K562 (cell line): ENCODE measurements around the gene TNRC6B. TPM values are rescaled to one million over a fixed set of nuclear protein-coding genes. Genes with fewer than 3 reads are reported as not detected.

Experiments used
- ATAC-seq: fragments of 200-7000 bp; cut with Tn5 transposase; 3 replicates; pipeline ENCODE4 v1.9.1; 2020; ENCODE audit warnings: moderate library complexity
- BruUV-seq: library from RNA; stranded (reverse); fragments of 400-500 nt; replicated peaks from 2 replicates; lab custom pipeline; 2021; lab: Mats Ljungman, UMichigan
- CTCF ChIA-PET: fragments of 300-600 bp; formaldehyde crosslinking; extraction: SDS; loops from one replicate; lab custom pipeline; 2021; ENCODE audit warnings: low intra/inter-chr PET ratio; lab: Yijun Ruan, JAX
- POLR2A ChIA-PET: fragments of 300-600, 350-650 bp; sonication (Branson Sonifier 250); formaldehyde crosslinking; extraction: SDS; loops from one replicate; lab custom pipeline; 2021; ENCODE audit warnings: antibody characterized with exemption, inconsistent platforms; lab: Yijun Ruan, JAX
- DNase-seq, 4 experiments: peaks; one replicate each; pipeline versions ENCODE4 v3.0.0 to v3.0.0-alpha.2; 2011 to 2018; ENCODE audit warnings: low spot score in 3 of 4, mixed read lengths in 3 of 4; ENCODE audit errors: extremely low read depth in 1 of 4
- FAIRE-seq: peaks from 2 replicates; lab custom pipeline; 2011; peaks lifted over from hg19 to GRCh38; lab: Jason Lieb, UNC
- H2AFZ ChIP-seq: 2 replicates; pipeline ENCODE4 v1.6.0; 2011; ENCODE audit warnings: low read depth, low read length, control low read depth, inconsistent platforms
- H3K27ac ChIP-seq: fragments of 200-600 bp; 3 replicates; pipeline ENCODE4 v1.8.0; 2011; ENCODE audit warnings: low read depth, mild to moderate bottlenecking, control low read depth, inconsistent platforms, low read length, moderate library complexity, mixed read lengths; ENCODE audit errors: extremely low read depth
- H3K27me3 ChIP-seq, 2 experiments: fragments of 300-600 bp in 1 of 2; 2 replicates in 1 of 2; 3 replicates in 1 of 2; pipeline versions ENCODE4 v1.6.0 to v1.8.0; 2011; ENCODE audit warnings: inconsistent platforms in 2 of 2, low read length in 2 of 2, mild to moderate bottlenecking in 1 of 2, mixed read lengths in 1 of 2, moderate library complexity in 1 of 2; ENCODE audit not compliant: control insufficient read depth in 2 of 2, insufficient read depth in 2 of 2
- H3K36me3 ChIP-seq: fragments of 300-600 bp; 3 replicates; pipeline ENCODE4 v1.8.0; 2011; ENCODE audit warnings: mild to moderate bottlenecking, low read length, inconsistent platforms; ENCODE audit not compliant: control insufficient read depth, insufficient read depth
- H3K4me1 ChIP-seq, 2 experiments: fragments of 200-600 bp in 1 of 2; replicated peaks in 1 of 2; 2 replicates in 1 of 2; 3 replicates in 1 of 2; pipeline versions ENCODE4 v1.5.1 to v1.8.0; 2011; ENCODE audit warnings: inconsistent platforms in 2 of 2, low read length in 2 of 2, mild to moderate bottlenecking in 1 of 2, mixed read lengths in 1 of 2, moderate library complexity in 1 of 2; ENCODE audit not compliant: control insufficient read depth in 2 of 2, insufficient read depth in 2 of 2
- H3K4me2 ChIP-seq: 2 replicates; pipeline ENCODE4 v1.6.1; 2011; ENCODE audit warnings: low read length, control low read depth, inconsistent platforms, mixed read lengths; ENCODE audit not compliant: insufficient read depth
- H3K4me3 ChIP-seq: fragments of 200-600 bp; sonication (generic), shearing (Covaris generic); 2 replicates; pipeline ENCODE4 v1.5.1; 2016; ENCODE audit warnings: control low read depth, inconsistent platforms
- H3K79me2 ChIP-seq: fragments of 200-600 bp; 3 replicates; pipeline ENCODE4 v1.8.0; 2011; ENCODE audit warnings: low read length, inconsistent platforms; ENCODE audit not compliant: control insufficient read depth, insufficient read depth
- H3K9ac ChIP-seq, 2 experiments: 2 replicates each; pipeline versions ENCODE4 v1.6.0 to v1.6.1; 2011; ENCODE audit warnings: low read depth in 2 of 2, low read length in 2 of 2, control low read depth in 1 of 2, inconsistent platforms in 1 of 2, mild to moderate bottlenecking in 1 of 2, mixed read lengths in 1 of 2; ENCODE audit not compliant: insufficient read depth in 1 of 2
- H3K9me1 ChIP-seq: one replicate; pipeline ENCODE4 v1.6.0; 2011; ENCODE audit warnings: inconsistent platforms, mild to moderate bottlenecking, low read length, moderate library complexity; ENCODE audit not compliant: control insufficient read depth, insufficient read depth
- H3K9me3 ChIP-seq: replicated peaks from 2 replicates; pipeline ENCODE4 v1.5.1; 2011; ENCODE audit warnings: low read depth, low read length, inconsistent platforms; ENCODE audit not compliant: control insufficient read depth, insufficient read depth
- H4K20me1 ChIP-seq: replicated peaks from 2 replicates; pipeline ENCODE4 v1.6.1; 2011; ENCODE audit warnings: low read length, inconsistent platforms, mixed read lengths; ENCODE audit not compliant: control insufficient read depth, insufficient read depth
- CEBPB ChIP-seq: fragments of 450-650 bp; IDR thresholded peaks from 2 replicates; pipeline ENCODE4 v1.6.1; 2016; ENCODE audit warnings: missing genetic modification characterization, missing compliant biosample characterization
- CEBPG ChIP-seq, 3 experiments: fragments of 200-800 bp in 1 of 3; sonication (Bioruptor generic) in 1 of 3; sonication (generic) in 1 of 3; formaldehyde crosslinking in 1 of 3; IDR thresholded peaks in 2 of 3; conservative IDR thresholded peaks in 1 of 3; 2 replicates each; pipeline versions ENCODE4 v1.6.1 to v1.8.0; 2016 to 2022; ENCODE audit warnings: missing compliant biosample characterization in 2 of 3, missing genetic modification characterization in 2 of 3, mild to moderate bottlenecking in 1 of 3, missing genetic modification reagents in 1 of 3
- EP400 ChIP-seq: fragments of 450-650 bp; IDR thresholded peaks from 2 replicates; pipeline ENCODE4 v1.6.1; 2017; ENCODE audit warnings: antibody characterized with exemption, mild to moderate bottlenecking, moderate library complexity
- ETV1 ChIP-seq: fragments of 450-650 bp; conservative IDR thresholded peaks from 2 replicates; pipeline ENCODE4 v1.6.1; 2016; ENCODE audit warnings: missing genetic modification characterization, control low read depth, low read depth, missing compliant biosample characterization
- GTF2A2 ChIP-seq: IDR thresholded peaks from 2 replicates; pipeline ENCODE4 v1.6.1; 2016; ENCODE audit warnings: mild to moderate bottlenecking, missing genetic modification characterization, missing compliant biosample characterization
- IFI16 ChIP-seq: fragments of 250-450 bp; sonication (Bioruptor Pico); IDR thresholded peaks from 2 replicates; pipeline ENCODE4 v2.1.2; 2022; ENCODE audit warnings: mild to moderate bottlenecking, inconsistent platforms
- KDM1A ChIP-seq, 2 experiments: fragments of 450-650 bp; IDR thresholded peaks; 2 replicates each; pipeline ENCODE4 v1.6.1; 2016; ENCODE audit warnings: mild to moderate bottlenecking in 2 of 2
- MIER1 ChIP-seq: fragments of 450-650 bp; IDR thresholded peaks from 2 replicates; pipeline ENCODE4 v1.6.1; 2016; ENCODE audit warnings: antibody characterized with exemption, mild to moderate bottlenecking, low read depth
- SRF ChIP-seq, 2 experiments: fragments of 250-450, 450-650 bp in 1 of 2; sonication (Bioruptor Pico) in 1 of 2; sonication (generic) in 1 of 2; formaldehyde crosslinking; IDR thresholded peaks; 2 replicates each; pipeline versions ENCODE4 v1.5.0 to v1.5.1; 2020 to 2022; ENCODE audit warnings: mild to moderate bottlenecking in 1 of 2, missing genetic modification reagents in 1 of 2
- SRSF3 ChIP-seq: fragments of 200-400 bp; formaldehyde crosslinking; IDR thresholded peaks from 2 replicates; pipeline ENCODE4 v1.6.1; 2016; ENCODE audit warnings: mild to moderate bottlenecking, low read length, moderate library complexity; ENCODE audit not compliant: insufficient read depth
- TAF1 ChIP-seq: IDR thresholded peaks from 2 replicates; pipeline ENCODE4 v1.6.1; 2011; ENCODE audit warnings: mild to moderate bottlenecking, low read length, moderate library complexity; ENCODE audit not compliant: insufficient read depth, control insufficient read depth, severe bottlenecking; ENCODE audit errors: extremely low read depth
- XRCC5 ChIP-seq: fragments of 200-400 bp; formaldehyde crosslinking; IDR thresholded peaks from 2 replicates; pipeline ENCODE4 v1.6.1; 2017; ENCODE audit warnings: low read depth, mild to moderate bottlenecking, low read length
- ZNF124 ChIP-seq: sonication (generic); formaldehyde crosslinking; IDR thresholded peaks from 2 replicates; pipeline ENCODE4 v1.8.1; 2022; ENCODE audit warnings: missing genetic modification reagents
- ZNF589 ChIP-seq: fragments of 200-800 bp; sonication (Bioruptor generic); IDR thresholded peaks from 2 replicates; pipeline ENCODE4 v1.6.1; 2016; ENCODE audit warnings: low read depth, missing genetic modification characterization, missing compliant biosample characterization
- WGBS: fragments of 100-300 bp; shearing (Covaris generic); methylation state at CpG from one replicate; pipeline ENCODE4 v1.1.6; 2016; ENCODE audit warnings: low coverage, mixed read lengths; ENCODE audit not compliant: insufficient coverage; ENCODE audit errors: missing lambda C conversion rate; 5-methylcytosine and 5-hydroxymethylcytosine counted together
- in situ Hi-C: fragments of 300-500 bp; cut with MboI; formaldehyde crosslinking; loops from 4 replicates; pipeline ENCODE4 v1.15.0; 2018; ENCODE audit warnings: inconsistent platforms, mixed read lengths
- intact Hi-C: fragments of 100-400 bp; cut with micrococcal nuclease; formaldehyde crosslinking; loops from 2 replicates; pipeline ENCODE4 v1.14.2; 2022
- polyA plus RNA-seq, 8 experiments: library from polyadenylated mRNA; depleted of rRNA in 4 of 8; stranded (reverse) in 5 of 8; unstranded in 3 of 8; fragments of >200 nt; fragmentation: Nextera tagmentation in 2 of 8; fragmentation: Illumina TruSeq in 1 of 8; extraction: Ambion mirVana in 2 of 8; extraction: Trizol in 1 of 8; gene quantifications; 2 replicates each; pipeline versions ENCODE4 v1.2.1 to v1.2.3, GENCODE V29; 2011 to 2014; ENCODE audit warnings: inconsistent platforms in 1 of 8, missing spikeins in 1 of 8
- total RNA-seq, 7 experiments: library from RNA; depleted of rRNA in 6 of 7; stranded (reverse); fragments of >200 nt in 6 of 7; fragmentation: Illumina TruSeq in 2 of 7; extraction: Trizol in 2 of 7; gene quantifications; 2 replicates each; pipeline versions ENCODE4 v1.2.1 to v1.2.3, GENCODE V29; 2011 to 2021; ENCODE audit warnings: low replicate concordance in 1 of 7
- TF ChIP-seq, protein P1 (sequence below), 2 experiments: fragments of 450-650 bp; IDR thresholded peaks; 2 replicates each; pipeline ENCODE4 v1.6.1; 2016
- TF ChIP-seq, protein P2 (sequence below), 2 experiments: fragments of 450-650 bp in 1 of 2; sonication (generic) in 1 of 2; formaldehyde crosslinking in 1 of 2; IDR thresholded peaks in 1 of 2; conservative IDR thresholded peaks in 1 of 2; 2 replicates each; pipeline versions ENCODE4 v1.6.1 to v1.8.1; 2016 to 2023; ENCODE audit warnings: mild to moderate bottlenecking in 2 of 2, moderate library complexity in 2 of 2, inconsistent platforms in 1 of 2, missing genetic modification reagents in 1 of 2

Gene TNRC6B
- total and polyA plus RNA-seq, 9 of the 15 experiments (the other 6 are each of a cell fraction or from before 2014, with no cell fraction given) = 0.96 to 18.8 (median 10.8) TPM

DNA sequence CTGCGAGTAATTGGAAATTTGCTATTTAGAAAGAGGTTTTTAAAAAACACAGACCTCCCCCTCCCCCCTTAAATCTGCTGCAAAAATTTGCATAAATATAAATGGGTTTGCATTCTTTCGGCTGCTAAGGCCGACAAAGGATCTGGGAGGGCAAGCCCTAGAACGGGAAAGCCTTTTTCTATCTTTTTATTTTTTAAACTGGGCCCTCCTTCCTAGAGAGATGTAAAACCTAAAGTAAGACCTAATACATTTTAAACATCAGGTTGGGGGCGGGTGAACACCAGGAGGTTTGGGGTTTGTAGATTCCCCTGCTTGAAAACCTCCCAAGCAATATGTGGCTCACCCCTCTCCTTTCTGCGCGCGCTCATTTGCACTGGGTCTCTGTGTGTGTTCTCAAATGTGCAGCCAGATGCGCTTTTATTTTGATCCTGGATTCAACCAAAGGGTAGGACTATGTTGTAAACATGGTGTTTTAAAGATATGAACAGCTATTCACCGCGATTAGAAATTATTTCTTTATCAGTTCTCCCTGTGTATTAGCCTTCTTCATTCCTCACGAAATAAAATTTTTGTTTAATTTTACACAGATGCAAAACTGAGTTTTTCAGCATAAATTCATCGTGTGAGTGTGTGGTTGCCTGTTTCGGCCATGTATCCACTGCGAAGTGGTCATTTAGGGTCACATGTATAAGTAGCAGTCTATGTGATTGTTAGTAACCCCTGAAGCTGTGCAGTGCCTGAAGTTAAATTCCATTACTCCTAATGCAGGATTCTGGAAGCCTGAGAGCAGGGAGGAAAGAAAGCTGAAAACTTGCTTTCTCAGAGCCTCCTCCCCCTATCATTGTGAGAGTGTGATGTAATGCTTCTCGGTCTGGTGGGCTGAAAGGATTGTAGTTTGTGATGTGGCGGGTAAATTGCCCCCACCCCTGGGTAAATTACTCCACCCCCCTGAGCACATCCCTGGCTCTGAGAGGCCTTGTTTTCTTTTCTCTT is 988 bp downstream of the TNRC6B start:
- BruUV-seq = TSS peak; percentile 74
- Histone ChIP-seq H3K9ac (peak overlapping the region; percentile 72 to 98; a peak in 3 of 4 replicates), H3K79me2 (peaks cover 68% of the 10 kb centered on the region), H3K27me3 (no peaks in the 10 kb centered on the region), H3K9me3 (no peaks in the 10 kb centered on the region), H2AFZ (peak overlapping the region; percentile 44; the same call in 1 of the 2 replicates), H3K9me1 (no peaks in the 10 kb centered on the region), H3K4me2 (peak overlapping the region; percentile 87), H4K20me1 (0 out of 2 replicates have a peak, but pooled peaks cover 9% of the 10 kb centered on the region), H3K27ac (peak overlapping the region; percentile 93), H3K4me3 (peak overlapping the region; percentile 68), H3K4me1 (peaks cover 11 to 31% of the 10 kb centered on the region in 2 experiments; a peak in 4 of 5 replicates), H3K36me3 (peaks cover 3% of the 10 kb centered on the region; the same call in 1 of the 3 replicates)
- ATAC-seq = peak; percentile 46
- peak in 1 of 4 experiments; percentile 57 for DNase-seq
- intact Hi-C loops = loop anchor here (5.0 kb wide), 3 partner anchors 121 to 169 kb away; partner anchors contain the start of gene ADSL
- peak; percentile 19 for FAIRE-seq
- in situ Hi-C loops = no loop called here
- ChIA-PET CTCF (no interaction called here), POLR2A (interaction anchor here (0.6 to 4.5 kb wide), 8 partner anchors 11 to 257 kb away, joined by 3 to 58 read pairs (median 3); no protein-coding TSS in a partner anchor)
- 1% methylated on average over 17 of the region's 17 CpGs for WGBS
- TF ChIP-seq SRF (CRISPR knock-in tag; IDR thresholded peaks at IDR 0.05) = 0 out of 4 replicates have a peak, but pooled peaks of 1 of the 2 experiments have one; percentile 11
- TF ChIP-seq ZNF124 (CRISPR knock-in tag) = no peak
- no peak for TF ChIP-seq ETV1 (tag)
- TF ChIP-seq, protein P1, sequence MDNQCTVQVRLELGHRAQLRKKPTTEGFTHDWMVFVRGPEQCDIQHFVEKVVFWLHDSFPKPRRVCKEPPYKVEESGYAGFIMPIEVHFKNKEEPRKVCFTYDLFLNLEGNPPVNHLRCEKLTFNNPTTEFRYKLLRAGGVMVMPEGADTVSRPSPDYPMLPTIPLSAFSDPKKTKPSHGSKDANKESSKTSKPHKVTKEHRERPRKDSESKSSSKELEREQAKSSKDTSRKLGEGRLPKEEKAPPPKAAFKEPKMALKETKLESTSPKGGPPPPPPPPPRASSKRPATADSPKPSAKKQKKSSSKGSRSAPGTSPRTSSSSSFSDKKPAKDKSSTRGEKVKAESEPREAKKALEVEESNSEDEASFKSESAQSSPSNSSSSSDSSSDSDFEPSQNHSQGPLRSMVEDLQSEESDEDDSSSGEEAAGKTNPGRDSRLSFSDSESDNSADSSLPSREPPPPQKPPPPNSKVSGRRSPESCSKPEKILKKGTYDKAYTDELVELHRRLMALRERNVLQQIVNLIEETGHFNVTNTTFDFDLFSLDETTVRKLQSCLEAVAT (IDR thresholded peaks at IDR 0.05) = peak in 1 of 2 experiments; percentile 20; a peak in 1 of 4 replicates
- no peak for TF ChIP-seq CEBPG (CRISPR knock-in tag; IDR thresholded peaks at IDR 0.05)
- 0 out of 4 replicates have a peak, but pooled peaks of 1 of the 2 experiments have one; percentile 25 for TF ChIP-seq CEBPG (tag; conservative IDR thresholded peaks at IDR 0.05 in 1 of 2, IDR thresholded peaks at IDR 0.05 in 1 of 2)
- peak; percentile 28; the same call in 1 of the 2 replicates for TF ChIP-seq EP400
- peak in 1 of 2 experiments; percentile 60; a peak in 1 of 4 replicates for TF ChIP-seq KDM1A (IDR thresholded peaks at IDR 0.05)
- peak; percentile 10; the same call in 1 of the 2 replicates for TF ChIP-seq ZNF589 (CRISPR knock-in tag)
- TF ChIP-seq GTF2A2 (tag) = no peak
- TF ChIP-seq XRCC5 = 0 out of 2 replicates have a peak, but pooled peaks have one; percentile 2
- TF ChIP-seq CEBPB (tag) = 0 out of 2 replicates have a peak, but pooled peaks have one; percentile 33
- TF ChIP-seq TAF1 = no peak
- TF ChIP-seq MIER1 = no peak
- no peak for TF ChIP-seq IFI16 (CRISPR knock-in tag)
- TF ChIP-seq SRSF3 = no peak
- TF ChIP-seq, protein P2, sequence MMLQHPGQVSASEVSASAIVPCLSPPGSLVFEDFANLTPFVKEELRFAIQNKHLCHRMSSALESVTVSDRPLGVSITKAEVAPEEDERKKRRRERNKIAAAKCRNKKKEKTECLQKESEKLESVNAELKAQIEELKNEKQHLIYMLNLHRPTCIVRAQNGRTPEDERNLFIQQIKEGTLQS (IDR thresholded peaks at IDR 0.05) = peak; percentile 60
- TF ChIP-seq, protein P2 (CRISPR knock-in tag; conservative IDR thresholded peaks at IDR 0.05) = no peak
